ENCODE measurements around the gene ABLIM3. TPM values are rescaled to one million over a fixed set of nuclear protein-coding genes. Genes with fewer than 3 reads are reported as not detected.

ABLIM3 gene
- under 1 TPM in 1 of 2 experiments, not detected in 1; 0.07 TPM for total RNA-seq

- POLR2A ChIA-PET, result no interaction called here
- H3K4me1 Mint-ChIP-seq, result no peaks in the 10 kb centered on the region
- peak; percentile 96 for ATAC-seq
- no peaks in the 10 kb centered on the region for H3K9me3 Mint-ChIP-seq (ENCODE audit: low read depth)
- no peaks in the 10 kb centered on the region for H3K36me3 Mint-ChIP-seq (ENCODE audit: low read depth)
- peak within 1 kb of the TSS; percentile 29 for H3K4me3 Mint-ChIP-seq
- peak; percentile 83 for DNase-seq
- CTCF ChIA-PET, result interaction anchor here (0.6 to 6.9 kb wide), 23 partner anchors 9 to 881 kb away, joined by 3 to 53 read pairs (median 4); partner anchors contain the start of gene AFAP1L1
- intact Hi-C loops (cut with DNase I, micrococcal nuclease), result loop anchor here (1.0 to 10.0 kb wide), 4 partner anchors 123 to 423 kb away; no protein-coding TSS in a partner anchor
- peaks cover 5% of the 10 kb centered on the region for H3K27me3 Mint-ChIP-seq
- H3K27ac Mint-ChIP-seq, result no peak within 1 kb of the TSS
Observed at GRCh38 chr5:149141224-149141956, at the start of gene ABLIM3. TSS of gene ABLIM3 (plus strand) at chr5:149141493. CDS start at chr5:149142096, 603 bp downstream.

DNA sequence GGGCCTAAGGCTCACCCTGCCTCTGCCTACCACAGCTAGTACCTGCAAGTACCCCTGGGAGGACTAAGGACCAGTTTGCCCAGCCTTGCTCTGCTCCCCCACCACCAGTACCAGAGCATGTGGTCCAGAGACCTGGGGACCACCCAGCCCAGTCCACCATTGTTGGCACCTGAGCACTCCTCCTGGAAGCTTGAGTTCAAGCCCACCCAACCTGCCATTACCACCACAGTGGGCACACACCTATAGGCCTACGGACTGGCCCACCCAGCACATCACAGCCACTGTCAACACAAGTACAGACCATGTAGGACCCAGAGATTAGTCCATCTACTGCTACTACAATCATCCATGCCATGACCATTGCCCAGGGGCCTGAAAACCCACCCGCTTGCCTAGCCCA, 47.7 kb upstream of the ABLIM3 start:
- ATAC-seq, result no peak
- H3K27ac Mint-ChIP-seq, result no peak overlapping the region
- intact Hi-C loops (cut with DNase I, micrococcal nuclease), result no loop called here
- no peak overlapping the region for H3K4me3 Mint-ChIP-seq
- DNase-seq, result no peak
- peaks cover 22% of the 10 kb centered on the region for H3K9me3 Mint-ChIP-seq (ENCODE audit: low read depth)
- H3K36me3 Mint-ChIP-seq (ENCODE audit: low read depth), result peaks cover 2% of the 10 kb centered on the region
- ChIA-PET POLR2A (no interaction called here), CTCF (no interaction called here)
- no peaks in the 10 kb centered on the region for H3K4me1 Mint-ChIP-seq
- H3K27me3 Mint-ChIP-seq, result peaks cover 5% of the 10 kb centered on the region

- Mint-ChIP-seq H3K27ac (no peak overlapping the region), H3K36me3 (ENCODE audit: low read depth) (peaks cover 2% of the 10 kb centered on the region), H3K4me1 (no peaks in the 10 kb centered on the region), H3K9me3 (ENCODE audit: low read depth) (peaks cover 32% of the 10 kb centered on the region), H3K4me3 (no peak overlapping the region), H3K27me3 (peaks cover 6% of the 10 kb centered on the region)
- no peak for ATAC-seq
- POLR2A ChIA-PET, result no interaction called here
- intact Hi-C loops (cut with DNase I, micrococcal nuclease), result no loop called here
- CTCF ChIA-PET, result no interaction called here
- DNase-seq, result no peak
Observed at GRCh38 chr5:149094996-149095395, 46.3 kb upstream of the ABLIM3 start.

DNA sequence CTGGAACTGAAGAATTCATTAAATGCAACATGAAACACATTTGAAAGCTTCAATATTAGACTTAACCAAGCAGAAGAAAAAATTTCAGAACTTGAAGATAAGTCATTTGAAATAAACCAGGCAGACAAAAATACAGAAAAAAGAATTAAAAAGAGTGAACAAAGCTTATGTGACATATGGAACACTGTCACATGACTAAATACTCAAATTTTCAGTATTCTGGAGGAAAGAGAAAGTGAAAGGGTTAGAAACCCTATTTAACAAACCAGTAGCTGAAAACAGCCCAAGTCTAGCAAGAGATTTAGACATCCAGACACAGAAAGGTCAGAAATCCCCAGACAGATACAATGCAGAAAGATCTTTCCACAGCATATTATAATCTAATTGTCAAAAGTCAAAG, 41.4 kb upstream of the ABLIM3 start:
- intact Hi-C loops (cut with DNase I, micrococcal nuclease), result no loop called here
- CTCF ChIA-PET, result interaction anchor here (1.4 kb wide), 1 partner anchor 15 kb away, joined by 8 read pairs; no protein-coding TSS in a partner anchor
- H3K27me3 Mint-ChIP-seq, result peaks cover 4% of the 10 kb centered on the region
- no peak for ATAC-seq
- H3K27ac Mint-ChIP-seq, result no peak overlapping the region
- no peaks in the 10 kb centered on the region for H3K4me1 Mint-ChIP-seq
- no peak overlapping the region for H3K4me3 Mint-ChIP-seq
- DNase-seq, result no peak
- peaks cover 2% of the 10 kb centered on the region for H3K36me3 Mint-ChIP-seq (ENCODE audit: low read depth)
- POLR2A ChIA-PET, result no interaction called here
- peaks cover 39% of the 10 kb centered on the region for H3K9me3 Mint-ChIP-seq (ENCODE audit: low read depth)

DNA sequence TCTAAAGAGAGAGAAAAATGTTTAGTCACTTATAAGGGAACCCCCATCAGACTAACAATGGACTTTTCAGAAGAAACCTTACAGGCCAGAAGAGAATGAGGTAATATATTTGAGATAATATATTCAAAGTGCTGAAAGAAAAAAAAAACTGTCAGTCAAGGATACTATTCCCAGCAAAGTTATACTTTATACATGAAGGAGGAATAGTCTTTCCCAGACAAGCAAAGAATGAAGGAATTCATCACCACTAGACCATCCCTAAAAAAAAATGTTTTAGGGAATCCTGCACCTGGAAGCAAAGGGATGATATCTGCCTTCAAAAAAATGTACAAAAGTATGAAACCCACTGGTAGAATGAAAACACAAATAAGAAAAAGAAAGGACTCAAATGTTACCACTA, 41.0 kb upstream of the ABLIM3 start:
- ATAC-seq (no peak), DNase-seq (no peak)
- Mint-ChIP-seq H3K4me1 (no peaks in the 10 kb centered on the region), H3K27ac (no peak overlapping the region), H3K36me3 (ENCODE audit: low read depth) (peaks cover 2% of the 10 kb centered on the region), H3K4me3 (no peak overlapping the region), H3K9me3 (ENCODE audit: low read depth) (peaks cover 39% of the 10 kb centered on the region), H3K27me3 (peaks cover 4% of the 10 kb centered on the region)
- POLR2A ChIA-PET, result no interaction called here
- intact Hi-C loops (cut with DNase I, micrococcal nuclease), result no loop called here
- CTCF ChIA-PET, result no interaction called here

- H3K9me3 Mint-ChIP-seq (ENCODE audit: low read depth), result no peaks in the 10 kb centered on the region
- CTCF ChIA-PET, result interaction anchor here (0.6 to 0.7 kb wide), 2 partner anchors 74 to 135 kb away, joined by 3 read pairs; no protein-coding TSS in a partner anchor
- POLR2A ChIA-PET, result interaction anchor here (0.7 kb wide), 1 partner anchor 9 kb away, joined by 3 read pairs; no protein-coding TSS in a partner anchor
- DNase-seq (no peak), ATAC-seq (no peak)
- no peak overlapping the region for H3K4me3 Mint-ChIP-seq
- no peak overlapping the region for H3K27ac Mint-ChIP-seq
- H3K4me1 Mint-ChIP-seq, result no peaks in the 10 kb centered on the region
- no peaks in the 10 kb centered on the region for H3K36me3 Mint-ChIP-seq (ENCODE audit: low read depth)
- no peaks in the 10 kb centered on the region for H3K27me3 Mint-ChIP-seq
- intact Hi-C loops (cut with DNase I, micrococcal nuclease), result no loop called here
Observed at GRCh38 chr5:149108651-149109280, 32.5 kb upstream of the ABLIM3 start.

DNA sequence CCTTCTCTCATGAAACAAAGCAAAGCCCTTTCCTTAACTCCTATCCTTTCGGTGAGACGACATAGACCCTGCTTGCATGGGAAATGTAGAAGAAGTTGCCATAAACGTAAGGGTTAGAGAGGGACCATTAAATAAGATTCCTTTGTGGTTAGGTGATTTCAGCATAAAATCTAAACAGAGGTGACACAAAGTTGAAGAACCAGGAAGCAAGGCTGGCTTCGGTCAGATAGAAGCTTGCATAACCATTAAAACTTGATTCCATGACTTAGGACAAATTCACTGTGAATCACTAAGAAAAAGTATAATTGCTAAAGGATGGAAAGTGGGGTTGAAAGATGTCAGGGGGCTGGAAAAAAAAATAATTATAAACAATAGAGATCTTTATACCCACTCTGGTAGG, 30.9 kb upstream of the ABLIM3 start:
- Mint-ChIP-seq H3K27ac (no peak overlapping the region), H3K9me3 (ENCODE audit: low read depth) (no peaks in the 10 kb centered on the region), H3K27me3 (no peaks in the 10 kb centered on the region), H3K4me3 (no peak overlapping the region), H3K4me1 (no peaks in the 10 kb centered on the region), H3K36me3 (ENCODE audit: low read depth) (no peaks in the 10 kb centered on the region)
- intact Hi-C loops (cut with DNase I, micrococcal nuclease), result loop anchor here (10.0 kb wide), 4 partner anchors 76 to 926 kb away; partner anchors contain the start of gene ADRB2 (in 1 of the 2)
- no peak for DNase-seq
- CTCF ChIA-PET, result interaction anchor here (0.7 to 1.4 kb wide), 5 partner anchors 13 to 379 kb away, joined by 3 to 4 read pairs (median 3); no protein-coding TSS in a partner anchor
- ATAC-seq, result no peak
- POLR2A ChIA-PET, result no interaction called here

- H3K4me1 Mint-ChIP-seq, result peaks cover 3% of the 10 kb centered on the region
- ATAC-seq, result no peak
- no peak overlapping the region for H3K27ac Mint-ChIP-seq
- CTCF ChIA-PET, result interaction anchor here (1.0 to 1.1 kb wide), 2 partner anchors 78 to 379 kb away, joined by 3 read pairs; no protein-coding TSS in a partner anchor
- peaks cover 13% of the 10 kb centered on the region for H3K27me3 Mint-ChIP-seq
- H3K9me3 Mint-ChIP-seq (ENCODE audit: low read depth), result no peaks in the 10 kb centered on the region
- intact Hi-C loops (cut with DNase I, micrococcal nuclease), result loop anchor here (1.0 to 10.0 kb wide), 6 partner anchors 79 to 929 kb away; partner anchors contain the start of gene ADRB2 (in 1 of the 2)
- DNase-seq, result no peak
- no peak overlapping the region for H3K4me3 Mint-ChIP-seq
- POLR2A ChIA-PET, result no interaction called here
- no peaks in the 10 kb centered on the region for H3K36me3 Mint-ChIP-seq (ENCODE audit: low read depth)
Observed at GRCh38 chr5:149113669-149114068, 27.6 kb upstream of the ABLIM3 start.

GRCh38 chr5:149114403-149115312, 26.6 kb upstream of the ABLIM3 start:
- Mint-ChIP-seq H3K4me3 (no peak overlapping the region), H3K4me1 (peaks cover 3% of the 10 kb centered on the region), H3K36me3 (ENCODE audit: low read depth) (no peaks in the 10 kb centered on the region), H3K27me3 (peaks cover 18% of the 10 kb centered on the region), H3K27ac (no peak overlapping the region), H3K9me3 (ENCODE audit: low read depth) (no peaks in the 10 kb centered on the region)
- ATAC-seq (peak; percentile 78), DNase-seq (peak; percentile 68)
- intact Hi-C loops (cut with DNase I, micrococcal nuclease), result loop anchor here (1.0 to 10.0 kb wide), 7 partner anchors 80 to 930 kb away; partner anchors contain the start of gene ADRB2 (in 1 of the 2)
- ChIA-PET POLR2A (no interaction called here), CTCF (interaction anchor here (0.6 to 2.6 kb wide), 26 partner anchors 15 to 1256 kb away, joined by 3 to 39 read pairs (median 4); no protein-coding TSS in a partner anchor)

- Mint-ChIP-seq H3K27ac (no peak overlapping the region), H3K36me3 (ENCODE audit: low read depth) (no peaks in the 10 kb centered on the region), H3K4me3 (no peak overlapping the region), H3K9me3 (ENCODE audit: low read depth) (no peaks in the 10 kb centered on the region), H3K4me1 (peaks cover 3% of the 10 kb centered on the region), H3K27me3 (peaks cover 18% of the 10 kb centered on the region)
- intact Hi-C loops (cut with DNase I, micrococcal nuclease), result loop anchor here (5.0 to 10.0 kb wide), 5 partner anchors 83 to 933 kb away; partner anchors contain the start of gene ADRB2 (in 1 of the 2)
- ATAC-seq (peak; percentile 65), DNase-seq (no peak)
- POLR2A ChIA-PET, result no interaction called here
- CTCF ChIA-PET, result interaction anchor here (0.8 to 1.2 kb wide), 2 partner anchors 181 to 385 kb away, joined by 3 to 4 read pairs; no protein-coding TSS in a partner anchor
Observed at GRCh38 chr5:149117970-149118369, 23.3 kb upstream of the ABLIM3 start.

- Mint-ChIP-seq H3K27ac (no peak overlapping the region), H3K4me1 (peaks cover 3% of the 10 kb centered on the region), H3K27me3 (peaks cover 18% of the 10 kb centered on the region), H3K36me3 (ENCODE audit: low read depth) (no peaks in the 10 kb centered on the region), H3K4me3 (no peak overlapping the region), H3K9me3 (ENCODE audit: low read depth) (no peaks in the 10 kb centered on the region)
- ChIA-PET POLR2A (no interaction called here), CTCF (no interaction called here)
- no peak for ATAC-seq
- DNase-seq, result no peak
- intact Hi-C loops (cut with DNase I, micrococcal nuclease), result loop anchor here (5.0 to 10.0 kb wide), 5 partner anchors 84 to 934 kb away; partner anchors contain the start of gene ADRB2 (in 1 of the 2)
Observed at GRCh38 chr5:149118463-149118862, 22.8 kb upstream of the ABLIM3 start.
